GM12891 (cell line): Measurements from ENCODE around the gene ANKS1A.

Experiments
- POLR2A ChIP-seq: IDR thresholded peaks from 2 replicates; pipeline ENCODE4 v1.6.1; 2011; ENCODE audit warnings: low read depth, low read length, control low read depth
- POLR2AphosphoS5 ChIP-seq: IDR thresholded peaks from 2 replicates; pipeline ENCODE4 v1.6.1; 2011; ENCODE audit warnings: low read depth, low read length, control low read depth
- POU2F2 ChIP-seq: IDR thresholded peaks from 2 replicates; pipeline ENCODE4 v1.6.1; 2011; ENCODE audit warnings: low read depth, mild to moderate bottlenecking, control low read depth, low read length, moderate library complexity
- SPI1 ChIP-seq: IDR thresholded peaks from 2 replicates; pipeline ENCODE4 v1.6.1; 2011; ENCODE audit warnings: low read depth, low read length, control low read depth

DNA sequence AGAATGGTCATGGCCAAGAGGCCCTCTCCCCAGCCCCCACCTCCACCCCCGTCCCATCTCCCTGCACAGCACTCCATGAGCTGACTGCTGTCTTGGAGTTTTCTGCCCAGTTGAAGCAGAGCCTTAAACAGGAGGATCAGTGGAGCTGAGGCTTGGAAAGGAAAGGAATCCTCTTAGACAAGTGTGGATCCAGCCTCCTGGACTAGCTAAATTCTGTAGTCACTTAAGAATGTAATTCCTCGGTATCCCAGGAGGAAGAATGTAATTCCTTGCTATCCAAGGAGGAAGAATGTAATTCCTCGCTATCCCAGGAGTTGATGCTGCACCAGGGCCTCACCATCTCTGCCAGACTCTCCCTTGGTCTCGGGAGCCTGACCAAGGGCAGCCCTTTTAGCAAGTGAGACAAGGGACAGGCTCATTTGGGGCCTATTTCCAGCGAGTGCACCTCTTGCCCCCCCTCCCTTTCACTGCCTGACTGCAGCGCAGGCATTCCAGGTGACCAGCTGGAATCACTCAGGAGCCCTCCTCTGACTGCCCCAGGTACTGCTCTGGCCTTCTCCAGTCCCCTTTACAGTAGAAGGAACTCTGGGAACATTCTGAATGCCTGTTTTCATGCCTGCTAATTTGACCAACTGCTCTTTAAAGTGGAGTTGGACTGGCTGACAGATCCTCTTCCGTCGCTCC is 175.8 kb downstream of the ANKS1A start:
- TF ChIP-seq POLR2A: no peak
- TF ChIP-seq POLR2AphosphoS5: no peak
- TF ChIP-seq SPI1: no peak
- TF ChIP-seq POU2F2: no peak
